Right kidney (tissue), 9 donors: Measurements from ENCODE around the gene ERC1.

ENCODE experiments used
- DNase-seq: peaks from one replicate; pipeline ENCODE4 v3.0.0-alpha.2; 2016
- long read RNA-seq, 8 donors: transcript quantifications; one replicate each; lab custom pipeline, GENCODE V29; 2026

ERC1 gene
- long read RNA-seq, donor 1, partial matches to known transcripts = 0 of 1 reads
- long read RNA-seq, donor 1, other reads (novel, unspliced or antisense) = 0 of 1 reads
- long read RNA-seq, donor 2 = 0 reads
- long read RNA-seq, donor 3, full-length matches to known transcripts = 1 of 1 reads
- long read RNA-seq, donor 3, partial matches to known transcripts = 0 of 1 reads
- long read RNA-seq, donor 3, other reads (novel, unspliced or antisense) = 0 of 1 reads
- long read RNA-seq, donor 4, full-length matches to known transcripts = 1 of 1 reads
- long read RNA-seq, donor 4, partial matches to known transcripts = 0 of 1 reads
- long read RNA-seq, donor 4, other reads (novel, unspliced or antisense) = 0 of 1 reads
- long read RNA-seq, donor 5, full-length matches to known transcripts = 2 of 2 reads
- long read RNA-seq, donor 5, partial matches to known transcripts = 0 of 2 reads
- long read RNA-seq, donor 5, other reads (novel, unspliced or antisense) = 0 of 2 reads
- long read RNA-seq, donor 6, partial matches to known transcripts = 12 of 12 reads
- long read RNA-seq, donor 6, other reads (novel, unspliced or antisense) = 0 of 12 reads
- long read RNA-seq, donor 7, partial matches to known transcripts = 10 of 11 reads
- long read RNA-seq, donor 7, other reads (novel, unspliced or antisense) = 0 of 11 reads
- long read RNA-seq, donor 8, full-length matches to known transcripts = 1 of 8 reads
- long read RNA-seq, donor 8, partial matches to known transcripts = 7 of 8 reads
- long read RNA-seq, donor 8, other reads (novel, unspliced or antisense) = 0 of 8 reads

DNA sequence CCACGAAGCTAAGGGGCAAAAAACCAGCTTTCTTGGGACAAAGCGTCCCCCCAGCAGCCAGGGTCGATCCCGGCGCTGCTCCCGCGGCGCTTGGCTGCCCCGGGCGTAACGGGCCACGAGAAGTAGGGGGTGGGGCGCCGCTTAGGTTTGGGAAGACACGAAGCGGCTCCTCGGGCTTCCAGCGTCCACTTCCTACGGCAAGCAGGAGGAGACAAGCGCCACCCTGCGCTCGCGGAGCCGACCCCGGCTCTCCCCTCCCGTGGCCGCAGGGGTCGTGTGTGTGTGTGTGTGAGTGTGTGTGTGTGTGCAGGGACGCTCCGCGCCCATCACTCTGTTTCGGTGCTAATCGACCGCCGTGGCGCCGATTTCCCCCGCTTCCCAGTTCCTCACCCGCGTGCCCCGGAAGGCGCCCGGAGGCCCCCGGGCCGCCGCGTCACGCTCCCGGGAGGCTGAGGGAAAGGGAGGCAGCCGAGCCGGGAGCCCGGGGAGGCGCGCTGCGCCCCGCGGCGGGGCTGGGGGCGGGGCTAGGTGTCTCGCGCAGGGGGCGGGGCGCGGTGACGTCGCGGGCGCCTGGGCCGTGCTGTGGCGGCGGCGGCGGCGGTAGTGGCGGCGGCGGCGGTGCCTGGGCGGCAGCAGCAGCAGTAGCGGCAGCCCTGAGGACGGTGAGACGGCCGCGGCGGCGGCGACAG is at the start of gene ERC1:
TSS of gene ERC1 (plus strand) at position 563 of the 689 bp plus-strand sequence. CDS start 36,681 bp downstream, outside the sequence.
- peak; percentile 100 for DNase-seq

DNA sequence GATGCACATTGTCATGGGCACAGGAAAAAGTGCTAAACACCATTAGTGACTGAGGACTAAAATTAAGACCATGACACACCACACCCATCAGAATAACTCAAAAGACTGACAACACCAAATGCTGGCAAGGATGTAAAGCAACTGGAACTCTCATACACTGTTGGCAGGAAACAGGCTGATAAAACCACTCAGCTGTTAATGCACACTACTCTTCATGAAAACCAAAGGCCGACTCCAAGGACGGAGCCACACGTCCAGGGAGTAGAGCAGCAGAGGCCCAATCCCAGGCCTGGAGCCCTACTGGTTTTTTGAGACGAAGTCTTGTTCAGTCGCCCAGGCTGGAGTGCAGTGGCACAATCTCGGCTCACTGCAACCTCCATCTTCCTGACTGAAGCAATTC is 48.0 kb upstream of the ERC1 start:
- no peak for DNase-seq

DNA sequence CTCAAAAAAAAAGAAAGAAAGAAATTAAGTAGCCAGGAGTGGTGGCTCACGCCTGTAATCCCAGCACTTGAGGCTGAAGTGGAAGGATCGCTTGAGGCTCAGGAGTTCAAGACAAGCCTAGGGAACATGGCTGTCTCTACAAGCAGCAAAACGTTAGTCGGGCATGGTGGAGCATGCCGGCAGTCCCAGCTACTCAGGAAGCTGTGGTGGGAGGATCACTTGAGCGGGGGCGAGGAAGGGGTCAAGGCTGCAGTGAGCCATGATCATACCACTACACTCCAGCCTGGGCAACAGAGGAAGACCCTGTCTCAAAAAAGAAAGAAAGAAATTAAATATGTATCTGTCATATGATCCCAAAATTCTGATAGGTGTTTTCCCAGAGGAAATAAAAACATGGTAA is 46.8 kb upstream of the ERC1 start:
- DNase-seq = no peak

DNA sequence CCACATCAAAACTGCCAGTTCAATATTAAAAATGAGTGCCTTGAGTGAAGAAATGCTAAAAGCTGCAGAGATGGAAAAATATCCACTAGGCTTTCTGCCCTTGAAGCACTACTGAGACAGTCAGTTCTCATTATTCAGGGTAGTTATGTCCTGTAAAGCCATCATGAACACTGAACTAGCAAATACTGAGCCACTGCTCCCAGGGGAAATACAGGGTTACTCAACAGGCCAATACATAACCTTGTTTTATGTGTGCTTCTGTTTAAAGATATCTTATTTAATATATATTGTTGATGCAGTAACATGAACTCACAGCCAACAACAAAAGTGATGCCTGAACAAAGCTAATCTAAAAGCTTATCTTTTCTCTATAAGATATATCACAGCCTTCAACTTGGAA is 44.8 kb upstream of the ERC1 start:
- DNase-seq = no peak

DNA sequence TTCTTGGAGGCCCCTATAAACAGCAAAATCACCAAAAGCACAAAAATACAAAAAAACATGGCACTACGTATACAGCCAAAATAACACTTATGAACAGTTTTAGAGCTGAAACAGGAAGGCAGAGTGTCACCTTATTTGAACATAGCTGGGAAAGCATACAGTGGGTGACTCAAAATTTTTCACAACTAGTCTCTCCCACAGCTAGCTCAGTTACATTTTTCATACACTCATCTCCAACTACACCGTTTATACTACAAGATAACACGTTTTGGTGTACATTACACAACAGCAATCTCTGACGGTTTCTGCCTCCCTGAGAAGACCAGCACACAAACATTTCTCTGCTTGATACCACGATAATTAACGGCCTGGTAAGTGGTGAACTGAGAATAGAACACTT is 44.4 kb upstream of the ERC1 start:
- no peak for DNase-seq

DNA sequence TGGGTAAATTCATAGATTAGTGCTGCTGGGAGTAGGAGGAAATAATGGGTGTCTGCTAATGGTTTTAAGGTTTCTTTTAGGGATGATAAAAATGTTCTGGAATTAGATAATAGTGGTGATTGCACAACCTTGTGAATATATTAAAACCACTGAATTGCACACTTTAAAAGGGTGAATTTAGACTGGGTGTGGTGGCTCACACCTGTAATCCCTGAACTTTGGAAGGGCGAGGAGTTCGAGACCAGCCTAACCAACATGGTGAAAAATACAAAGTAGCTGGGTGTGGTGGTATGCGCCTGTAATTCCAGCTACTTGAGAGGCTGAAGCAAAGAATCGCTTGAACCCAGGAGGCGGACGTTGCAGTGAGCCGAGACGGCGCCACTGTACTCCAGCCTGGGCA is 42.8 kb upstream of the ERC1 start:
- DNase-seq = no peak

DNA sequence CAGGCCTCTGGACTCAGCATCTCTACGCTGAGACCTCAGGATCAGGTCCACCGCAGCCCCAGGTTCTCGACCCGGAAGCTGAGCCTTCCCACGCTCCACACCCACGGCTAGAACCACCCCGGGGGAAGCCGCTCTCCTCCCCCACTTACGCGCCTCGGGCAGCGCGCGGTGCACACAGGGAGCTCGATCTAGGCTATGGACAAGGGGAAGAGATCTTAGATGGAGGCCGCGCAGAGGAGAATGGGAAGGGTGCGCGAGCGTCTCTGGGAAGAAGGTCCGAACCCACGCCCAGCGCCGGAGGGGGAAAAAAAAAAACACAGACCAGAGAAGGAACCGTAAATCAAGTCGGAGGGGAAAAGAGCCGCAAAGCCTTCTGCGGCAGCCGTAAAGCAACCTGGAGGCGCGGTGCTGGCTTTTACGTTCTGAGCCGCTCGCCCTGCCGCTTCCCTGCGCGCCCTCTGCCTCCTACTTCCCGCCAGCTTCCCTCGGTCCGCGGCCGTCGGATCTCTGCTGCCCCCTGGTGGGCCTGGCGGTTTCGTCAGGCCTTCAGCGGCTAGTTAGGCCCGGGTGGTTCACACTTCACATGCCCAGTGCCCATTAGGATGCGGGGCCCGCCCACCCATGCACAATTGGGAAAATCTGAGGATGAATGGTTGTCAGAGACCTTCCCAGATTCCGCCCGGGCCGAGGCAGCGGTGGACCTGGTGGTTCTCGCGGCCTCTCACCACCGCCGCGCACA is 41.4 kb upstream of the ERC1 start, which contains the start of gene RAD52:
TSS of gene RAD52 (minus strand) at position 242 of the 739 bp plus-strand sequence. CDS start 16,636 bp downstream, outside the sequence.
- DNase-seq = peak; percentile 97

DNA sequence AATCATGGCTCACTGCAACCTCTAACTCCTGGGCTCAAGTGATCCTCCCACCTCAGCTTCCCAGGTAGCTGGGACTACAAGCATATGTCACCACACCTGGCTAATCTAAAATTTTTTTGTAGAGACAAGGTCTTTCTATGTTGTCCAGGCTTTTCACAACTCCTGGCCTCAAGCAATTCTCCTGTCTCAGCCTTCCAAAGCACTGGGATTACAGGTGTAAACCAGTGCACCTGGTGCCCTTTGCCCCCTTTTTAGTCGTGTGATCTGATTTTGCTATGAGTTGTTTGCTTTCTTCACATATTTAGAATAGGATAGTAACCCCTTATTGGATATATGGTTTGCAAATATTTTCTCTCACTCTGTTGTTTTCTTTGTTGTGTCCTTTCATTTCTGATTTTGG is 39.8 kb upstream of the ERC1 start:
- no peak for DNase-seq

DNA sequence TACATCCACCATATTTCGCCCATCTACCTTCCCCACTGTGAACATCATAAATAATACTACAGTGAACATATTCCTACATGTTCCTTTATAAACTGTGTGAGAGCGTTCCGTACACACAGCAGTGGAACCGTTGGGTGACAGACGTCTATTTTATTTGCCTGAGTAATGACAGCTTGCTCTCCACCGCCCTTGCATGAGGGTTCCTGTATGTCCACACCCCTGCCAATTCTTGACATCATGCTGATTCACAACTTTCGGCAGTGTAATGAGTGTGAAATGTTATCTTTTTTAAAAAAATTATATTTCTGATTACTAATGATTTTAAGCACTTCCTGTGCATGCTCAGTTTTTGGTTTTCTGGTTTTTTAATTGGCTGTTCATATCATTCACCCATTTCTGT is 37.2 kb upstream of the ERC1 start:
- no peak for DNase-seq

DNA sequence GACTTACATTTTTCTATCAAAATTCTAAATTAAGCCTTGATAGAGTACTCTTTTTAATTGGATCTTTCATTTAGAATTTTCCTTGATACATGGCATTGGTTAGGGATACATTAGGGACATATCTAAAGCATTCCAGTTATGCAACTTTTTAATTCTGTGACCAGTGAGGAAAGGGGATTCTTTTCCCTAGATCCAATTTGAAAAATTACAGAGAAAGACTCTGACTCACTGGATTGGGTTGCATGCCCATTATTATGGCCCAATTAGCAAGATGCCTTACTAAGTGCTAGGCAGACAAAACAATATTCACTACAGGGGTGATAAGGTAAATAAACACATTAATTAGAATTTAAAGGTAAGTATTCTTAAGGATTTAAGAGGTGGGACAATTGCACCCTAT is 36.3 kb upstream of the ERC1 start:
- no peak for DNase-seq

DNA sequence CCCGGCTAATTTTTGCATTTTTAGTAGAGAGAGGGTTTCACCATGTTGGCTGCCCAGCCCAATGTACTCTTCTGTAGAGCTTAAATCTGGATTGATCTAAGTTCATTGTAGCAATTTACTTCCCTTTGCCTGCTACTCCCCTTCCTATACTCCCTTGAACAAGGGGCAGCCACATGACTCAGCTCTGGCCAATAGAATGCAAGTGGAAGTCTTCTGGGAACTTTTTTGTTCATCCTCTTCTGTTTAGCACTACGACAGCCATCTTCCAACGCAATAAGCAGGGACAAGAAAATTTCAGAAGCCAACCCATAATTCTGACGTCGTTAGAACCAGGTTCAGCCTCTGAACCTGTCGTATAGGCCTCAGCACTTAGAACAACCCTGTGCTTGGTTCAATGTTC is 35.1 kb upstream of the ERC1 start:
- no peak for DNase-seq

DNA sequence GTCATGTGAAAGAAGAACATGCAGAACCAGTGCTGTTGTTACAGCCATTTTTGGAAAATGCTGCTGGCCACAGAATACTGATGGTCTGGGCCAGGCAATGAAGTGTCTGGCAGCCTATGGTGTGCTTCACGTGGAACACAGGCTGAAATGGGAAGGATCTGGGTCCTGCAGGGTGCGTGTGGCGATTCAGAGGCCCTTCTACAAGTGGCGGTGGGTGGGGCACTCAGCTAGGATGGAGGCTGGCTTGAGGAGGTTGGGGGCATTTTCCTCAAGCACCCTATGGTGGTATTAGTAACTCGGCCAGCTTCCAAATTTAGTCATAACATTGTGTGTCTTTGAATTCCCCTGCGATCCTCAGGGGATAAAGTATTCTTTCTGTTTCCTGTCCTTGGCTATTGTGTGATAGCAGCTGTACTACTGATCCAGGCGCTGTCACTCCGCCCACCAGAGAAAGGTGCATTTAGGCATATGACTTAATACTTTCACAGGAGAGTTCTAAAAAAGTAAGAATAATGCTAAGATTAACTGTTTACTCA is 32.4 kb upstream of the ERC1 start:
- no peak for DNase-seq

DNA sequence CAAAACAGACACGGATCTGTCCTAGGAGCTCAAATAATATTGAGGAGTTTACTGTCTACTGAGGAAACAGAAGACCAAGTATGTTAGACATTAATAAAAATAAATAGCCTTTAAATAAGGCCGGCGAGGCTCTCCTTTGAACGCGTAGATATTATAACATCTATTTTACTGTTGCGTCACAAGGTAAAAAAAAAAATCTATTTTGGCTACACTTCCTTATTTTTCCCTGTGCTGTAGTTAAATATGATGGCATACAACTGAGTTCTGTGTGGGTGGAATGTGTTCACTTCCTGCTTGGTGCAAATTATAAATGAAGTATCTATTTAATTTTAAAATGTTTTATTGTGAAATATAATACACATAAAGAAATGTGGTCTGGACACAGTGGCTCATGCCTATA is 24.3 kb upstream of the ERC1 start:
- no peak for DNase-seq

DNA sequence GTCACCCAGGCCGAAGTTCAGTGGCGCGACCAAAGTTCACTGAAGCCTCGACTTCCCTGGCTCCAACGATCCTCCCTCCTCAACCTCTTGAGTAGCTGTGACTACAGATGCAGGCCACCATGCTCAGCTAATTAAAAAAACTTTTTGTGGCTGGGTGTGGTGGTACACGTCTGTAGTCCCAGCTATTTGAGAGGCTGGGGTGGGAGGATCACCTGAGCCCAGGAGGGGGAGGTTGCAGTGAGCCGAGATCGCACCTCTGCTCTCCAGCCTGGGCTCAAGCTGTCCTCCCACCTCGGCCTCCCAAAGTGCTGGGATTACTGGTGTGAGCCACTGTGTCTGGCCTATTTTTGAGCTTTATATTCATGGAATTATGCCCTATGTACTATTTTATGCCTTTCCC is 23.4 kb upstream of the ERC1 start:
- no peak for DNase-seq

DNA sequence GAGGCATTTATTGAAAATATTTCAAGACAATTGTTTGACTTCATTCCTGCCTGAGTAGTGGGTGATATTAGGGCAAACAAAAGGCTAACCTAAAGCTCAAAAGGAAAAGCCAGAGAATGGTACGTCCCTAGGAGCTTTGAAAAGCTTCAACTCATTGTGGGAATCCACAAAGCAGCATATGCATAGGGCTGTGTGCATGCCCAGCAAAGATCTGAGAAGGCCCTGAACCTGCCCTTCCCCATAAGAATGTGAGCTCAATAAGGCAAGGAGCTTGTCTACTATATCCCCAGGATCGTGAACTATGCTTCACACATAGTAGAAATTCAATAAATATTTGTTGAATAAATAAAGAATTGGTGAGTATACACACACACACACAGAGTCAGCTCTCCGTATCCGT is 22.5 kb upstream of the ERC1 start:
- no peak for DNase-seq

DNA sequence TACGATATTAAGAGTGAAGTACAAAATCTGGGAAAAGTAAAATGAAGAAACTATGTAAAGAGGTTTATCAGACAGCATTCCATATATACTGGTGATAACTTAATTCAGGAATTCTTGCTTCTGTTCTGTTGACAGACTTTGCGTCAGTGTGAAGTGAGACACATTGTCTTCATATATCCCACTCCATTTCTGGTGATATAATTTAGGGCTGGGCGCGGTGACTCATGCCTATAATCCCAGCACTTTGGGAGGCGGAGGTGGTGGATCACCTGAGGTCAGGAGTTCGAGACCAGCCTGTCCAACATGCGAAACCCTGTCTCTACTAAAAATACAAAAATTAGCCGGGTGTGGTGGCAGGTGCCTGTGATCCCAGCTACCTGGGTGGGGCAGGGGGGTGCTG is 21.2 kb upstream of the ERC1 start:
- no peak for DNase-seq

DNA sequence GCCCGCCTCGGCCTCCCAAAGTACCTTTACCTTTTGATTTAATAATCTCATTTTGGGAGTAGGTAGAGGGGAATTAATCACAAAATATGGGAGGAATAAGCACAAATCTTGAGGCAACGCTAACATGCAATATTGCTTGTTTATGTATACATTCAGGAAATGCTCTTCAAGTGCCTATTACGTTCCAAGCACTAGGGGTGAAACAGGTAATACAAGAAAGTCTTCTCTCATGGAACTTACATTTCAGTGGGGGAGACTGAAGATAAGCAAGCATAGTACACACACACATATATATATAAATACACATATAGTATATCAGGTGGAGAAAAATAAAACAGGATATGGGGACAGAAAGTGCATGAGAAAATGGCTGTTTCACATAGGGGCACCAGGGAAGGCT is 19.0 kb upstream of the ERC1 start:
- no peak for DNase-seq

DNA sequence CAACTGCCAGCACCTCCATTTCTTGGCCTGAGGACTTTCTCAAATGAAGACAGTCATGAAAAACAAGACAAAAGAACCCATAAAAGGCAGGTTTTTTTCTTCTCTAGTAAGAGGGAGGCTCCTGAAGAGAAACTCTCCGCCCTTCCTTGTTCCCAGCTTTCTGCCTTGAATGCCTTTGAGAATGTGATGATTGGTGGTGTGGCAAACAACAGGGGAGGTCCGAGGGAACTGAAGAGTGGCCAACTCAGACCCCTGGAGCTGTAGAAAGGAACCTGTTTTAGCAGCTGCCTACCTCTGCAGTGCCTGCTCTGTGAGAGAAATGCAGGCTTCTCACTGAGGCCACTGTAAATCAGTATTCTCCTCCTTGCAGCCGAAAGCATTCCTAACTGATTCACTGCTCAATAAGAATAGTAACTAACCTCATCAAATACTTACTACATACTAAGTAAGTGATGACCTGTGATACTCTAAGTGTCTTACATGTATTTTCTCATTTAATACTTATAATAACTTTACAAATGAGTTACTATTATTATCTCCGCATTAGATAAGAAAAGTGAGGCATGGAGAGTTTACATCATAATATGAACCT is 16.7 kb upstream of the ERC1 start:
- no peak for DNase-seq

DNA sequence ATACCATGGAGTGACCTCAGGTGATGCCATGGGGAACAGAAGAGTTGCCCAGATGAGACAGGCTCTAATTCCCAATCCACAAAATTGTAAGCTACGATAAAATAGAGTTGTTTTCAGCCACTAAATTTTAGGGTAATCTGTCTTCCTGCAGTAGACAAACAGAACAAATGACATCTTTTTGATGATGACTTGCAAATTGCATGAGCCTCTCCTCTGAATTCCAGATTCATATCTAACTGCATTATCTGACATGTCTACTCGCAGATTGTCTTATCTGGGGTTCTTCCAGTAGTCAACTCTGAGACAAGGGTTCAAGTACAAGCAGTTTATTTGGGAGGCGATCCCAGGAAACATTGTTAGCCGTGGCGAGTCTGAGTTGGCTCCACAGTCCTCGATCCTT is 14.4 kb upstream of the ERC1 start:
- no peak for DNase-seq

DNA sequence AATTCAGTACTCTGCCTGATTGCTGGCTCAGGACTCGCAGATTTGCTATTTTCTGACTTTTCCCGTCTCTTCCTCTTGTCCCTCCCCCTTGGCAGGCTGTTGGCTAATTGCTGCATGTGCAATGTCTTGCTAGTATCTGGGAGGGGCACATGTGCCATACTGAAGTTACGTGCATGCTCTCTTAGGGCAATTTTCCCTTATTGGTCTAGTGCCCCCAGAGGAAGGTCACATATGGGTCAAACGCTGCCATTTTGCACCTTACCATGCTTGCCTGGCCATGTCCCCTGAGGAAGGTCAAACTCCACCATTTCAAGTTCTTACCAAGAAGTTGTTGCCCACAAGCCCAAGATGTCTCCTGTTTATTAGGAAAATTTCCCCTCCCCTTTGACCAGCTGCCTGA is 13.9 kb upstream of the ERC1 start:
- no peak for DNase-seq

DNA sequence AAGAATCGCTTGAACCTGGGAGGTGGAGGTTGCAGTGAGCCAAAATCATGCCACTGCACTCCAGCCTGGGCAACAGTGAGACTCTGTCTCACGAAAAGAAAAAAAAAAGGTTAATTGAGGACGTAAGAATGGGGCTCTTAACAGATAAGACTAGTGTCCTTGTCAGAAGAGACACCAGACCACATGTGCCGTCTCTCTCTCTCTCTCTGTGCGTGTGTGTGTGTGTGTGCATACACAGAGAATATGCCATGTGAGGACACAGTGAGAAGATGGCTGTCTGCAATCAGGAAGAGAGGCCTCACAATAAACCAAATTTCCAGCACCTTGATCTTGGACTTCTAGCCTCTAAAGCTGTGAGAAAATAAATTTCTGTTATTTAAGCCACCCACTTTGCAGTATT is 11.7 kb upstream of the ERC1 start:
- DNase-seq = no peak
